Measurements from ENCODE around the gene COLGALT1.

DNA sequence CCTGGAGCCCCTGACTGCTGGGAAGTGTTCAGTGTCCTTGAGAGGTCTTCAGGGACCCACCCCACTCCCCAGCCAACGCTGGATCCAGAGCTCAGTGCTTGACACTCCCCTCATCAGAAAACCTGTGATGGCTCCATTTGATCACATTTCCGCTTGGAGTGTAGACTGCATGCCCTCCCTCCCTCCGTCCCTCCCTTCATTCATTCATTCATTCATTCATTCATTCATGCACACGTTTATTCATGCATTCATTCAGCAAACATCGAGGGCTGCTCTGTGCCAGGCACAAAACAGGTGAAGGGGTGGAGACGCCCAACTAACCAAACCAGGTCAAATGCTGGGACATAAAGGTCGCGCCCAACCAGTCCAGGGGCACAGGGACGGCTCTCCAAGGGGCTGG, 30.3 kb upstream of the COLGALT1 start:
- TF ChIP-seq EZH2phosphoT487 (IDR thresholded peaks at IDR 0.05; ENCODE audit: borderline replicate concordance, low read depth, low read length), result no peak
- TF ChIP-seq, protein P1, sequence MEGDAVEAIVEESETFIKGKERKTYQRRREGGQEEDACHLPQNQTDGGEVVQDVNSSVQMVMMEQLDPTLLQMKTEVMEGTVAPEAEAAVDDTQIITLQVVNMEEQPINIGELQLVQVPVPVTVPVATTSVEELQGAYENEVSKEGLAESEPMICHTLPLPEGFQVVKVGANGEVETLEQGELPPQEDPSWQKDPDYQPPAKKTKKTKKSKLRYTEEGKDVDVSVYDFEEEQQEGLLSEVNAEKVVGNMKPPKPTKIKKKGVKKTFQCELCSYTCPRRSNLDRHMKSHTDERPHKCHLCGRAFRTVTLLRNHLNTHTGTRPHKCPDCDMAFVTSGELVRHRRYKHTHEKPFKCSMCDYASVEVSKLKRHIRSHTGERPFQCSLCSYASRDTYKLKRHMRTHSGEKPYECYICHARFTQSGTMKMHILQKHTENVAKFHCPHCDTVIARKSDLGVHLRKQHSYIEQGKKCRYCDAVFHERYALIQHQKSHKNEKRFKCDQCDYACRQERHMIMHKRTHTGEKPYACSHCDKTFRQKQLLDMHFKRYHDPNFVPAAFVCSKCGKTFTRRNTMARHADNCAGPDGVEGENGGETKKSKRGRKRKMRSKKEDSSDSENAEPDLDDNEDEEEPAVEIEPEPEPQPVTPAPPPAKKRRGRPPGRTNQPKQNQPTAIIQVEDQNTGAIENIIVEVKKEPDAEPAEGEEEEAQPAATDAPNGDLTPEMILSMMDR (conservative IDR thresholded peaks at IDR 0.05; ENCODE audit: low read length), result no peak

Data from OCI-LY7 (cell line).